Measurements from ENCODE around the gene FGF3. TPM values are rescaled to one million over a fixed set of nuclear protein-coding genes. Genes with fewer than 3 reads are reported as not detected.

Gene FGF3
- polyA plus RNA-seq, 1 experiment, result not detected

DNA sequence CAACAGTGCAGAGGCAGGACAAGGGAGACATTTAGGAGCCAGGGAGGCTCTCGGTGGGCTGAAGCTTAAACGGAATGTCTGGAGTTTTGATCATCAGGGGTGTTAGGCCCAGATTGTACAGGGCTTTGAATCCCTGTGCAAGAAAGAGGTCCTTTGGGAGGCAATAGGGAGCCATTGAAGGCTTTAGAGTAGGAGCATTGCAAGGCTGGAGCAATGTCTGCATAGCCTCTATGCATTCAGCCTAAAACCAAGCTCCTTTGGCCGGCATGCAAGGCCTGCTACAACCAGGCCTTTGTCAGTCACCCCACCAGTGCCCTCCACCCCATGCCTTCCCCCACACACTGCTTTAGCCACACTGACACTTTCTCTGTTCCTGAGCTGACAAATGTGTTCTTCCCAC, 47.4 kb upstream of the FGF3 start:
- ChIA-PET POLR2A (no interaction called here), CTCF (no interaction called here)
- H3K4me3 ChIP-seq (ENCODE audit: low read depth, low read length), result no peak overlapping the region
- H3K27ac ChIP-seq (ENCODE audit: low read depth, low read length), result no peak overlapping the region
- H3K9me3 ChIP-seq (ENCODE audit: control insufficient read depth, insufficient read depth, low read length), result peaks cover 4% of the 10 kb centered on the region; the same call in 1 of the 2 replicates
- TF ChIP-seq, protein P1, sequence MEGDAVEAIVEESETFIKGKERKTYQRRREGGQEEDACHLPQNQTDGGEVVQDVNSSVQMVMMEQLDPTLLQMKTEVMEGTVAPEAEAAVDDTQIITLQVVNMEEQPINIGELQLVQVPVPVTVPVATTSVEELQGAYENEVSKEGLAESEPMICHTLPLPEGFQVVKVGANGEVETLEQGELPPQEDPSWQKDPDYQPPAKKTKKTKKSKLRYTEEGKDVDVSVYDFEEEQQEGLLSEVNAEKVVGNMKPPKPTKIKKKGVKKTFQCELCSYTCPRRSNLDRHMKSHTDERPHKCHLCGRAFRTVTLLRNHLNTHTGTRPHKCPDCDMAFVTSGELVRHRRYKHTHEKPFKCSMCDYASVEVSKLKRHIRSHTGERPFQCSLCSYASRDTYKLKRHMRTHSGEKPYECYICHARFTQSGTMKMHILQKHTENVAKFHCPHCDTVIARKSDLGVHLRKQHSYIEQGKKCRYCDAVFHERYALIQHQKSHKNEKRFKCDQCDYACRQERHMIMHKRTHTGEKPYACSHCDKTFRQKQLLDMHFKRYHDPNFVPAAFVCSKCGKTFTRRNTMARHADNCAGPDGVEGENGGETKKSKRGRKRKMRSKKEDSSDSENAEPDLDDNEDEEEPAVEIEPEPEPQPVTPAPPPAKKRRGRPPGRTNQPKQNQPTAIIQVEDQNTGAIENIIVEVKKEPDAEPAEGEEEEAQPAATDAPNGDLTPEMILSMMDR (IDR thresholded peaks at IDR 0.05; ENCODE audit: low read depth, low read length), result no peak
- peaks cover 41% of the 10 kb centered on the region for H3K27me3 ChIP-seq (ENCODE audit: control insufficient read depth, insufficient read depth, low read length)
- no peak for DNase-seq (ENCODE audit: low read depth, low spot score)

DNA sequence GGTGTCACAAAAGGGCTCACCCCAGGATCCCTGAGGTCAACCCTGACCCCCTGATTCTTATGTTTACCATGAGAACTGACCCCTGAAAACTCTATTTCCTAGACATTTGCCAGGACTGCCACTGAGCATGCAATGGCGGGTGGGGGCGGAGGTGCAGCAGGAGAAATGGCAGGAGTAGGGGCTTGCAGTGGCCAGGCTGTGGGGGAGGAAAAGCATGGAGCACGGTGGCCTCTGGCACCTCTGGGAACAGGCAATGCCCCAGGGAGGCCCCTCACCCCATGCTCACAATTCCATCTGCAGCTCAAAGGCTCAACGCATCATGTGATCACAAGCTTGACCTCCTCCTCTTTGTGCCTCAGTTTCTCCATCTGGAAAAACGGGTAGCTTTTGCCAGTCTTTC, 46.5 kb upstream of the FGF3 start:
- TF ChIP-seq, protein P1 (IDR thresholded peaks at IDR 0.05; ENCODE audit: low read depth, low read length), result no peak
- DNase-seq (ENCODE audit: low read depth, low spot score), result no peak
- ChIA-PET POLR2A (no interaction called here), CTCF (no interaction called here)
- Histone ChIP-seq H3K27me3 (ENCODE audit: control insufficient read depth, insufficient read depth, low read length) (peaks cover 45% of the 10 kb centered on the region), H3K27ac (ENCODE audit: low read depth, low read length) (no peak overlapping the region), H3K4me3 (ENCODE audit: low read depth, low read length) (no peak overlapping the region), H3K9me3 (ENCODE audit: control insufficient read depth, insufficient read depth, low read length) (peaks cover 4% of the 10 kb centered on the region; the same call in 1 of the 2 replicates)

DNA sequence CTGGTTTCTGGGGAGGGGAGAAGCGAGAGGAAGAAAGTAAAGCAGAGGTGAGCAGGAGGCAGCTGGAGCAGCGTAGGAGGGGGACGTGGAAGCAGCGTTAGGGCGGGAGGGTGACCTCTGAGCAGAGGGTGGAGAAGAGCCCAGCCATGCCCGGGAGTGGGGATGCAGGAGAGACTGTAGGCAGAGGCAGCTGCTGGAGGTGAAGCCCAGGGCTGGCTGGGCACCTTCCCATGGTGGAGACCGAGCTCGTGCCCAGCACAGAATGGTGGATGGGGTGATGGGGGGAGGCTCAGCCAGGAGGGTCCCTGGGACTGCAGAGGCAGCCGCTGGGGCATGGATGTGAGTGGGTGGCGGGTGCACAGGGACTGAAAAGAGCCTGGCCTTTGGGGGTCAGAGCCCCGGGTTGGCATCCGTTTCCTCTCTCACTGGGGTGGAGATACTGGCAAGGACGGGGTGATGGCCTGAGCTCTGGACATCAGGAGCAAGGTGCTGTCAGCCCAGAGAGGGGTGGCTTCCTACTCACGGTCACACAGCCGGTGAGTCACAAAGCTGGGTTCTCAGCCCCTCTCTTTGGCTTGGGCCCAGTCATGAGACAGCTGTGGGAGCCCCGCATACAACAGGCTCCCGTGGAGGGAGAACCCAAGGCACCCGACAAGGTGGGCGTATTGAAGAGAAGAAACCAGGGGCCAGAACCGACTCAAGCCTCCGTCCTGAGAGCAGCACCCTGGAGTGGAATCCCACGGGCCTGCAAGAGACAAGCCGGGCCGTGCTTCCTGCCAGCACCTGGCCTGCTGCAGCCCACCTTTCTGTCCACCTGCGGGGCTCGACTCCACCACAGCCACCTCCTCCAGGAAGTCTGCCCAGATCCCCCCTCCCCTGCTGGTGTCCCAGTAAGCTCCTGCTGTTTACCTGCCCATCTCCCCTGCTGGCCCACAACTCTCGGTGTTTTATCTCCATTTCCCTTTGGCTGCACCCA, 45.8 kb upstream of the FGF3 start:
- POLR2A ChIA-PET, result no interaction called here
- CTCF ChIA-PET, result no interaction called here

DNA sequence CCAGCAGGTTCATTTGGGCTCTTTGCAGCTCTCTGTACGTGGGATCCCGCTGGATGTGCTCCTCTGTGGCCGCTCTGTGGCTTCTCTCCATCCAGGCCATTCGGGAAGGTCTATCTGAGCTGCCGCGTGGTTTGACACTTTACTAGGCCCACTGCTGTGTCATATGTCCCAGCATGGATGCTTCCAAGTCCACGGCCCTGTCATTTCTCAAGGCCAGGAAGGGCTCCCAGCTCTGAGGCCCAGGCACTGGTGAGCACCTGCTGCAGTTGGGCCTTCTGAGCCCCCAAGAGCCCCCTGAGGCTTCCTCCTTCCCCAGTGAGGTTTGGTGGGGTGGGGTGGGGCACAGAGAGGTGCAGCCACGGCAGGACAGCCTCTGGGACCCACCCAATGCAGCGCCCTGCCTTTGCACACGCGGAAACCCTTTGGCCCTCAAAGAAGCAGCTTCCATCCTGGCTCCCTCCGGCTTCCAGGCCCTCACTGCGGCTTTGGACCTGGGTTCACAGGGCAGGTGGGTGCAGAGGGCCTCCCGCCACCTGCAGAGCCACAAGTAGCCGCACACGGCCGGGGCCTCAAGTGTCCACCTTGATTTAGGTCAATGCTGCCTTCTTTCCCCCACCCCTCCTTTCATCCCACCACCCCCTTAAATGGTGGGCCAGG, 44.5 kb upstream of the FGF3 start:
- DNase-seq (ENCODE audit: low read depth, low spot score), result no peak
- Histone ChIP-seq H3K4me3 (ENCODE audit: low read depth, low read length) (no peak overlapping the region), H3K27ac (ENCODE audit: low read depth, low read length) (no peak overlapping the region), H3K27me3 (ENCODE audit: control insufficient read depth, insufficient read depth, low read length) (peaks cover 50% of the 10 kb centered on the region), H3K9me3 (ENCODE audit: control insufficient read depth, insufficient read depth, low read length) (peaks cover 4% of the 10 kb centered on the region; the same call in 1 of the 2 replicates)
- CTCF ChIA-PET, result no interaction called here
- TF ChIP-seq, protein P1 (IDR thresholded peaks at IDR 0.05; ENCODE audit: low read depth, low read length), result no peak
- POLR2A ChIA-PET, result no interaction called here

More for the DNA sequence above, 45.8 kb upstream of the FGF3 start:
- peaks cover 46% of the 10 kb centered on the region for H3K27me3 ChIP-seq (ENCODE audit: control insufficient read depth, insufficient read depth, low read length)
- no peak overlapping the region for H3K27ac ChIP-seq (ENCODE audit: low read depth, low read length)
- TF ChIP-seq, protein P1 (IDR thresholded peaks at IDR 0.05; ENCODE audit: low read depth, low read length), result no peak
- no peak for DNase-seq (ENCODE audit: low read depth, low spot score)
- no peak overlapping the region for H3K4me3 ChIP-seq (ENCODE audit: low read depth, low read length)
- peaks cover 4% of the 10 kb centered on the region; the same call in 1 of the 2 replicates for H3K9me3 ChIP-seq (ENCODE audit: control insufficient read depth, insufficient read depth, low read length)

Measured in AG04450 (cell line).